B cell (primary cell): ENCODE data around the gene NEK5.
"Not testable (repeated sequence)": the region's sequence is repeated elsewhere in the genome, so short reads cannot be mapped to it uniquely, and the experiment has no call there.

Experiments used
- EZH2 ChIP-seq: IDR thresholded peaks from 2 replicates; pipeline ENCODE4 v1.6.1; 2012; ENCODE audit warnings: borderline replicate concordance, low read depth, mild to moderate bottlenecking, moderate library complexity, low read length; ENCODE audit not compliant: insufficient read depth, poor library complexity, severe bottlenecking
- TF ChIP-seq, protein P1 (sequence below): fragments of 200-600 bp; IDR thresholded peaks from one replicate; pipeline ENCODE4 v1.8.0; 2022; ENCODE audit warnings: antibody characterized with exemption, mild to moderate bottlenecking

GRCh38 chr13:52030401-52030800, 98.5 kb downstream of the NEK5 start:
- TF ChIP-seq, protein P1, sequence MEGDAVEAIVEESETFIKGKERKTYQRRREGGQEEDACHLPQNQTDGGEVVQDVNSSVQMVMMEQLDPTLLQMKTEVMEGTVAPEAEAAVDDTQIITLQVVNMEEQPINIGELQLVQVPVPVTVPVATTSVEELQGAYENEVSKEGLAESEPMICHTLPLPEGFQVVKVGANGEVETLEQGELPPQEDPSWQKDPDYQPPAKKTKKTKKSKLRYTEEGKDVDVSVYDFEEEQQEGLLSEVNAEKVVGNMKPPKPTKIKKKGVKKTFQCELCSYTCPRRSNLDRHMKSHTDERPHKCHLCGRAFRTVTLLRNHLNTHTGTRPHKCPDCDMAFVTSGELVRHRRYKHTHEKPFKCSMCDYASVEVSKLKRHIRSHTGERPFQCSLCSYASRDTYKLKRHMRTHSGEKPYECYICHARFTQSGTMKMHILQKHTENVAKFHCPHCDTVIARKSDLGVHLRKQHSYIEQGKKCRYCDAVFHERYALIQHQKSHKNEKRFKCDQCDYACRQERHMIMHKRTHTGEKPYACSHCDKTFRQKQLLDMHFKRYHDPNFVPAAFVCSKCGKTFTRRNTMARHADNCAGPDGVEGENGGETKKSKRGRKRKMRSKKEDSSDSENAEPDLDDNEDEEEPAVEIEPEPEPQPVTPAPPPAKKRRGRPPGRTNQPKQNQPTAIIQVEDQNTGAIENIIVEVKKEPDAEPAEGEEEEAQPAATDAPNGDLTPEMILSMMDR, result not testable (repeated sequence)
- not testable (repeated sequence) for TF ChIP-seq EZH2
